OCI-M1 (cell line): Measurements from ENCODE around the gene KAT7.

Experiments used
- DNase-seq: peaks from one replicate; lab custom pipeline; 2025; lab: John Stamatoyannopoulos, UW

The KAT7 gene

DNA sequence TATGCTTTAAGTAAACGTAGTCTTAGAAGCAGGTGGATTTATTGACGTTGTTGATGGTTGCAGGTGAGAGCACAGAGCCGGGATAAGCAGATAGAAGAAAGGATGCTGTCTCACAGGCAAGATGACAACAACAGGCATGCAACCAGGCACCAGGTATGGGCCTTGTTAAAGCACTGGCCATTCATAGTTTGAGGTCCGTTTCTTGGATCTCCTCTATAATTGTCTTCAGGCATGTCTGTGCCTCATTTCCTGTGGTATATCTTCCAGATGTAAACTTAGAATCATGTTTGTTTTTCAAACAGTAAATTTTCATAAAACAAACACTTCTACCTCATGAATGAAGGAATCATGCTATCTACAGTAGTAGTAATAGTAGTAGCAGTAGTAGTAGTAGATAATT is 20.6 kb downstream of the KAT7 start:
- no peak for DNase-seq

GRCh38 chr17:49814781-49815529 is 26.5 kb downstream of the KAT7 start:
- peak; percentile 53 for DNase-seq

DNA sequence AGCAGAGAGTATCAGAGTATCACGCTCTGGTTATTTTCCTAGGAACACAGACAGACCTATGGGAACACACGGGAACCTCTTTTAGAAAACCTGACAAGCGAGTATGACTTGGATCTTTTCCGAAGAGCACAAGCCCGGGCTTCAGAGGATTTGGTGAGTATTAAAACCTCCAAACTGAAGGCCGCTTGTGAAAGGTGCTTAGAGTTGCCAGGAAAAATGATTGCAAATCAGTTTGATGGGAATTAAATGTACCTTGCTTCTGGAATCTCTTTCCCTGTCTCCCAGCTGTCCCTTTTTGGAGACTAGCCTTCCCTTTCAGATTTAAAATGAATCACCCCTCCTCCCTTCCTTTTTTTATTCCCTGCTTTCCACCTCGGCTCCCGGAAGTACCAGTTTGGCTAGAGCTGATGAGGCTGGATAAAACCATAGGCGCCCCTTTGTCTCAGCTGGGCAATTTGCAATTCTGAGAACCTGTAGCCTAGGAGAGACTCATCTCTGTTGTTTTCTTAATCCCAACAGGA is 27.3 kb downstream of the KAT7 start:
- DNase-seq = no peak

- DNase-seq = no peak
Measured at GRCh38 chr17:49817993-49818392, 29.5 kb downstream of the KAT7 start.

- no peak for DNase-seq
Measured at GRCh38 chr17:49819138-49819537, 30.7 kb downstream of the KAT7 start.

DNA sequence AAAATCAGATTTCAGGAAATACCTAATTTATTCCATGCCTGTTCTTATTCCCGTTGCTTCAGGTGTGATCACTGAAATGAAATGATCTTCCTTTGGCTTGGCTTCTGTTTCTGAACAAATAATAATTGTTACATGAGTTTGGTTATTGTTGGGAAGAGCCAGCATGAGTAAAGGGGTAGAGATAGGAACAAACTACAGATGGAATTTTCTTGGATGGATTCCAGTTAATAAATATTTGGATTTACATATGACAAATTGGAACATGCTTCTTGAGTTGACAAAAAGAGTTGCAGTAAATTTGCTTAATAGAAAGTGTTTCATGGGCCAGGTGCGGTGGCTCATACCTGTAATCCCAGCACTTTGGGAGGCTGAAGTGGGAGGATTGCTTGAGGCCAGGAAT is 31.2 kb downstream of the KAT7 start:
- no peak for DNase-seq

DNA sequence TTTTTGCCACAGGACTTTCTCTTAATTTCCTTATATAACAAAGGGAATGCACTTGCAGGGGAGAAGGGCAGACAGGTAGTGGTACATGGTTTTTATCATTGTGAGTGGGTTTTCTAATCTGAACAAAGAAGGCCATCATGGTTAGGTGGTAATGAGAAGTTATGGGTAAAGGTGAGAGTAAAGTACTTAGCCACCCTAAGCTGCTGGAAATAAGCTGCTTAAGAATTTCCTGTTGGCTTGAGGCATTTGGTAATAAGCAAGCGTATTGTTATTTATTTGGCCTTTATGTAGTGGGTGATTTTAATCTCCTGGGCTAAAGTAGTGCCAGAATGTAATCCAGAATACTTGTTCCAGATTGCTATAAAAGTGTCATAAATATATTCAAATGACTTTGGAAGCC is 32.3 kb downstream of the KAT7 start:
- no peak for DNase-seq

- DNase-seq = no peak
Measured at GRCh38 chr17:49821466-49821865, 33.0 kb downstream of the KAT7 start.

DNA sequence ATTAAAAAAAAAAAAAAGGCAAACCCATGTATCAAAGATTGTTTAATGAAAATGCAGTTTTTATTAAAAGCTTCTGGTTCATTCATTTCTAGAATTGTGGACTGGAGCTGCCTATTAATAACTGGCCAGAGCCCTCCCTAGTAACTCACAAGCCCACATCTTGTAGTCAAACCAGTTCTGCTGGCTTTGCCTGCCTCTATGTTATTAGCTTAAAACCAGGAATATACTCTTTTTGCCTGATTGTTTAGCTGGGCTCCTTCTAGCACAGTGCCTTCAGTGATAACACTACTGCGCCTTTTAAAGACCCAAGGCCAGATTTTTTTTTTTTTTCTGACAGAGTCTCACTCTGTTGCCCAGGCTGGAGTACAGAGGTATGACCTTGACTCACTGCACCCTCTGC is 33.4 kb downstream of the KAT7 start:
- DNase-seq = no peak

DNA sequence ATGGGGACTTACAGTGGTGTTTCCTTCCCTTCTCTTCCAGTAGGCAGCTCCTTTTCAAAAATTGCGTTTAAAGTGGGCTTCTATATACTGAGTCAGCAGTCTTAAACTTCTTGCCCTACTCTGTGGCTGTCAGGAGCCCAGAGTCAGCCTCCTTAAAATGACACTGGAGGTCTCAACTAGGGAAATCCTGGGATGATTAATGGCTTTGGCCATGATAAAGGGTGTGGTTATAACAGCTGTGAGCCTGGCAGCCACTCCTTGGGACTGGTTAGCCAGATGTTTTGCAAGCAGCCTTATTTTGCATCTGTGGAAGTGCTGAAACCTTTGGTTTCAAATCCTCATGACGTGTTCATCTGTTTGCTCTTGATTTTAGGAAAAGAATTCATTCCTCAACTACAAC is 34.3 kb downstream of the KAT7 start:
- DNase-seq = no peak

DNA sequence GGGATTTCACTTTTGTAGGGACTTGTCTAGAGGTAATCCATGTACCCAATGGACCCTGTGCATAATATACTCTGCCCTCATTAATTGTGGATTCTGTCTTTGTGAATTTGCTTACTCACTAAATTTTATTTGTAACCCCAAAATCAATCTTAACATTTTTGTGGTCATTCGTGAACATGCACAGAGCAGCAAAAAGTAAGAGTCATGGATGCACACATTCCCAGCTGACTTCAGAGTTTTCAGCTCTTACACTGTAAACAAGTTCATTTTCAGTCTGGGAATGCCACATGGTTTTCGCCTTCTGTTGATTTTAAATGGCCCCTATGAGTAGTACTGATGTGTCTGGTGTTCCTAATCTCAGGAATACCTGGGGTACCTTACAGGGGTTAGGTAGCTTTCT is 35.1 kb downstream of the KAT7 start:
- no peak for DNase-seq

- no peak for DNase-seq
Measured at GRCh38 chr17:49825645-49826044, 37.2 kb downstream of the KAT7 start.

GRCh38 chr17:49828325-49828724 is 39.8 kb downstream of the KAT7 start:
- peak; percentile 58 for DNase-seq

- no peak for DNase-seq
Measured at GRCh38 chr17:49829026-49829425, 40.5 kb downstream of the KAT7 start.

DNA sequence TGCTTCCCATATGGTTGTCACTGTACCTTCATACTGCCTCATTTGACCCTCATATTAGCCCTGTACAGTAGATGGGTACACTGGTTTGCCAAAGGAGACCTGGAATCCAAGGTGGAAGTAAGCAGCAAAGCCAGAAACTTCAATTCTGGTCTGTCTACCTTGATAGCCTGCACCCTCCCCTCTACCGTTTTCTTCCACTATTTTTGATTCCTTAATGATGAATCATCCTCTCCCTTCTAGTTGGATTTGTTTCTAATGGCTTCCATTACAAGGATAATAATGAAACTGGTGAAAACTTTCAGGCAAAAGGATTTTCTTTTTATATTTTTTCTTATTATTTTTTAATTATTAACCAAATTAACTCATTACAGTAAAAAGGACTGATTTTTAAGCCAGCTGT is 42.1 kb downstream of the KAT7 start:
- no peak for DNase-seq

GRCh38 chr17:49832840-49833599 is 44.5 kb downstream of the KAT7 start:
- DNase-seq = peak; percentile 67

- no peak for DNase-seq
Measured at GRCh38 chr17:49834118-49834743, 45.8 kb downstream of the KAT7 start.

GRCh38 chr17:49835472-49835871 is 47.0 kb downstream of the KAT7 start:
- DNase-seq = no peak

DNA sequence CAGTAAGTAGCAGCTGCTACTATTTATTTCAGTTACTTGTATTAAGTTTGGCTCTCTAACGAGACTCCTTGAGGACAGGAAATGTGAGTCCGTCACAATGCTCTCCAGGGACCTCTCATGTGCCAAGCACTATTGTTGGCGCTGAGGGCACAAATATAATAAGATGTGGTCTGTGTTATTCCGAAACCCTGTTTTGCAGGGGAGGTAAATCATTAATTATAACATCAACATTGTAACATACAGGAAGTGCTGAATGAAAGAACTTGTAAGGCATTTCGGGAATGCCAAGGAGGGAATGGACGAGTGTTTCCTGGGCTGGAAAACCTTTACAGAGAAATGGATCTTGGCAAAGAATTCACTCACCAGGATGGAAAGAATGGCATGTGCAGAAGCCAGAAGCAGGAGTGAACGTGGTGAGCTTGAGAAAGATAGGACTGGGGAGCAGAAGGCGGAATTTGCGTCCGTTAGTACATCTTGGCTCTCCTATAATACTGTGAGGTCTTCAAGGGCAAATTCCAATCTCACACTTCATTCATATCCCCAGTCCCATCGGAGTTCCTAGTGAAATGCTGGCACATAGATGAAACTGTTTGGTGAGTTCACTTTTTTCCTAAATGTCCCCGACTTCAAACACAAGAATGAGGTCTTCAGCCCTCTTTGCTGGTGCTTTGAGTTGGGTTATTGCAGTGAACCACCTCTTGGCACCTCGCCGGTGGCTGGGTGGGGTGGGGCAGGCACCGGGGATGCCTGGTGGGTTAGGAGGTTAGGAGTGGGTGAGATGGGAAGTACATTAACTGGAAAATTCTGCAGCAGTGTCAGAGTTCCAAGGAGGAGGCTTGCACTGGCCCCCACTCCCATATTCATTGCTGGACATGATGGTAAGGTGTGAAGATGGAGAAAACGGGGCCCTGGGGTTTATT is 47.9 kb downstream of the KAT7 start:
- no peak for DNase-seq

DNA sequence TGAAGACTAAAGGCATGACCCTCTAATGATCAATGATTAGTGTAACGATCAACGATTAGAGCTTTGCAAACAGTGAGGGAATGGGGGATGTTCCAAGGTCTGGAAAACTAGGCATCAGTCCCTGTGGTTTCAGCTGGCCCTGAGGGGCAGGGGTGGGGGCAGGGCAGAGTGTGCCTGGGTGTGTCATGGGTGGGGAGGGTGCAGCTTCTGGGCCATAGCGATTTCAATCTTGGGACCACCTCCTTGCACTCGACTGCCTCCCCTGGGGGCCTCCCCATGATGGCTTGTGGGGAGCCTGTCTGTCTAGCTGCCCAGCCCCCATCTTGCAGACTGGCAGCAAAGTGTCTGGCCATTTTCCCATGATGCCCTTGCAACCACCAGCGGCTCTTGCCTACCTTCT is 51.0 kb downstream of the KAT7 start:
- no peak for DNase-seq

GRCh38 chr17:49841548-49841947 is 53.1 kb downstream of the KAT7 start:
- no peak for DNase-seq

- DNase-seq = no peak
Measured at GRCh38 chr17:49842371-49842770, 53.9 kb downstream of the KAT7 start.
